ENCODE data around the gene BUD31. TPM values are rescaled to one million over a fixed set of nuclear protein-coding genes. Genes with fewer than 3 reads are reported as not detected.
A peak's percentile ranks its signal among the peaks of the same experiment; 100 is the strongest.

Gene BUD31
- total and polyA plus RNA-seq, 2 of the 8 experiments (the other 6 are each of a cell fraction or from before 2014, with no cell fraction given) = 46.7 to 114 TPM

- Histone ChIP-seq H3K4me2 (ENCODE audit: insufficient read depth in 1 of 2, low read depth in 2 of 2, low read length in 2 of 2) (no peak overlapping the region), H3K18ac (ENCODE audit: extremely low read depth, low read length) (no peak overlapping the region), H3K27ac (ENCODE audit: low read depth, low read length) (no peak overlapping the region), H2BK120ac (replicated peaks; ENCODE audit: low read depth, low read length) (no peak overlapping the region), H3K9me3 (ENCODE audit: insufficient read depth in 2 of 2, low read depth in 1 of 2, low read length in 1 of 2) (no peaks in the 10 kb centered on the region), H2BK5ac (ENCODE audit: low read depth, low read length) (no peak overlapping the region), H3K4ac (replicated peaks; ENCODE audit: insufficient read length, low read depth, low read length) (no peak overlapping the region), H2BK12ac (ENCODE audit: low read depth, low read length) (no peak overlapping the region), H2BK15ac (ENCODE audit: low read length) (no peak overlapping the region), H3K23ac (ENCODE audit: insufficient read length) (no peak overlapping the region), H2BK20ac (ENCODE audit: low read length) (no peak overlapping the region), H3K23me2 (ENCODE audit: low read depth, low read length) (no peaks in the 10 kb centered on the region), H4K91ac (replicated peaks; ENCODE audit: insufficient read length, low read length) (no peak overlapping the region), H3K9ac (replicated peaks in 1 of 4; ENCODE audit: extremely low read depth in 1 of 4, low read depth in 3 of 4, low read length in 3 of 4) (no peak overlapping the region), H4K20me1 (replicated peaks in 1 of 2; ENCODE audit: control insufficient read depth in 1 of 2, insufficient read depth in 2 of 2, low read length in 2 of 2) (peaks cover 1 to 15% of the 10 kb centered on the region in 2 experiments), H3K56ac (replicated peaks; ENCODE audit: insufficient read length, low read depth, low read length) (no peak overlapping the region), H4K5ac (ENCODE audit: insufficient read length, low read depth, low read length) (no peak overlapping the region), H3K14ac (ENCODE audit: insufficient read length) (no peak overlapping the region), H3K27me3 (replicated peaks in 1 of 4; ENCODE audit: control insufficient read depth in 3 of 4, extremely low read depth in 1 of 4, insufficient read depth in 3 of 4, low read length in 3 of 4) (no peaks in the 10 kb centered on the region; a peak in 1 of 7 replicates), H3K36me3 (ENCODE audit: control insufficient read depth in 2 of 4, insufficient read depth in 4 of 4, low read length in 3 of 4) (peaks cover 21 to 68% (median 46%) of the 10 kb centered on the region in 4 experiments), H3K4me3 (ENCODE audit: extremely low read depth in 1 of 4, insufficient read depth in 2 of 4, low read depth in 3 of 4, low read length in 4 of 4) (no peak overlapping the region), H3K79me2 (ENCODE audit: control insufficient read depth in 1 of 2, insufficient read depth in 2 of 2, low read length in 2 of 2) (no peaks in the 10 kb centered on the region), H2AK5ac (ENCODE audit: low read depth, low read length) (no peak overlapping the region), H4K8ac (ENCODE audit: extremely low read depth, insufficient read depth, low read length) (peak overlapping the region; percentile 35; the same call in 1 of the 2 replicates), H2AFZ (ENCODE audit: low read length) (no peak overlapping the region), H3K4me1 (replicated peaks in 1 of 4; ENCODE audit: control insufficient read depth in 3 of 4, insufficient read depth in 4 of 4, low read length in 3 of 4) (no peaks in the 10 kb centered on the region; a peak in 1 of 7 replicates), H3K79me1 (ENCODE audit: low read depth, low read length) (no peaks in the 10 kb centered on the region; the same call in none of the 2 replicates)
- DNase-seq (ENCODE audit: low read depth in 1 of 2, low spot score in 2 of 2) (no peak), FAIRE-seq (no peak)
- no peak for TF ChIP-seq TCF12 (IDR thresholded peaks at IDR 0.05; ENCODE audit: low read depth, low read length)
- no peak for TF ChIP-seq E2F6 (IDR thresholded peaks at IDR 0.05)
- no peak for TF ChIP-seq MAFK (IDR thresholded peaks at IDR 0.05; ENCODE audit: low read depth, low read length)
- TF ChIP-seq SP2 (IDR thresholded peaks at IDR 0.05; ENCODE audit: low read length) = no peak
- POLR2A ChIA-PET (ENCODE audit: partially characterized antibody) = interaction anchor here (0.6 to 5.1 kb wide), 10 partner anchors 8 to 97 kb away, joined by 3 to 32 read pairs (median 3); partner anchors contain the start of genes BUD31 and PDAP1
- WGBS, 2 experiments (ENCODE audit: extremely low coverage in 1 of 2, insufficient coverage in 1 of 2, insufficient read length in 1 of 2, insufficient replicate concordance in 2 of 2, low coverage in 1 of 2, low lambda C conversion rate in 2 of 2, missing lambda C conversion rate in 1 of 2) = 91% methylated on average over 9 of the region's 9 CpGs; no CpG with 5 or more reads in 1 of the 2 experiments
- CTCF ChIA-PET (ENCODE audit: partially characterized antibody) = interaction anchor here (0.8 kb wide), 1 partner anchor 9 kb away, joined by 3 read pairs; the partner anchor contains the start of genes BUD31 and PDAP1
Measured at GRCh38 chr7:99418260-99418659, 9.5 kb downstream of the BUD31 start.
